ENCODE data around the gene LARGE1.

Gene LARGE1

DNA sequence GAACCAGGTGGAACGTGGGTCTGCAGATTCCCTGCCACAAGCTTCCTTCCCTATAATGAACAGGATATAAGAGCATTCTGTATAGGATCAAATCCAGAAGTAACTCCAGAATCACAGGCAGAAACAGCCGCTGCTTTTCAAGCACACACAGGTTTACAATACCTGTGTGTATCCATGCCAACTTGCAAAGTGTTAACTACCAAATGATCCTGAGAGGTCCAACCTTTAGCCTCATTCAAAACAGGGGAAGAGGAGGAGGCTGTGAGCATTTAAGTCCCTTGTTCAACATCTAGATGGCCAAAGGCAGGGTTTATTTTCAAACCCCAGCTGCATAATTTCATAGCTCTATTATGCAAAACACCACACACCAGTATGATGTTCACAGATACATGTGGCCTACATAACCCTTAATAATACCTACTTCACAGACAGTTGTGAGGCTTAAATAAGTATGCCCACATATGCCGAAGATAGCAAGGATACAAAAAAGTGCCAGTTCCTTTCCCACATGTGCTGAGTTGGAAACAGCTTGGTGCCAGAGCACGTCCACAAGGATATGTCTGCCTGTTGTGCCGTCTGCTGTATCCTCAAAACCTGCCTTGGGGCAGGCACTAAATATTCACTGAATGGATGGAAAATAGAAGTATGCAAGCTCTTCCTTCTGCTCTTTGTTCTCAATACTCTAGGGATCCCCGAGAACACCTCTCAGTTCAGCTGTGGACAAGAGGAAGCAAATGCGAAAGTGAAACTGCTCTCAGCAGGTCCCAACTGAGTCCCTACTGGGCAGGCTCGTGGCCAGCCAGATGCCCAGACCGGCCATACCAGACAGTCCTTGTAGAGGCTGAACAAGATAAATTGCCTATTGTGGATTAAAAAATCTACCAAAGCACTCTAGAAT, 66.8 kb downstream of the LARGE1 start:
- DNase-seq (ENCODE audit: low read depth): no peak

- DNase-seq (ENCODE audit: low read depth): no peak
These were observed 68.4 kb downstream of the LARGE1 start for GRCh38 chr22:33851821-33852384.

DNA sequence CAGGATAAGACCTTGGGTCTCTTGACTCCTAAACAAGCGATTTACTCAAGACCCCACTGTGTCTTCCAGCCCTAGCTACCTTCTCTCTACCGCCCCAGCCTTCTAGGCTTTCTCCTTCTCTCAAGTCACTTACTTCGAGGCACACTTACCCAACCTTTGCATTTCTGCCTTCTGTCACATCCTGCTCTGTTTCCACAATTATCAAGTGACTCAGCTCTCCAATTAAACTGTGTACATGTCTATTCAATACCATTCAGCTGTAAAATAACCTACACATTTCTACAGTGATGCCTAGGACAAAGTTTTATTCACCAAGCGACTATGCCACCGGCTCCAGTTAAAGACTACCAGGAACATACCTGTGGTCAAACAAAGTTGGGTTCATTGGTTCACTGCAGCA, 69.0 kb downstream of the LARGE1 start:
- DNase-seq (ENCODE audit: low read depth): no peak

DNA sequence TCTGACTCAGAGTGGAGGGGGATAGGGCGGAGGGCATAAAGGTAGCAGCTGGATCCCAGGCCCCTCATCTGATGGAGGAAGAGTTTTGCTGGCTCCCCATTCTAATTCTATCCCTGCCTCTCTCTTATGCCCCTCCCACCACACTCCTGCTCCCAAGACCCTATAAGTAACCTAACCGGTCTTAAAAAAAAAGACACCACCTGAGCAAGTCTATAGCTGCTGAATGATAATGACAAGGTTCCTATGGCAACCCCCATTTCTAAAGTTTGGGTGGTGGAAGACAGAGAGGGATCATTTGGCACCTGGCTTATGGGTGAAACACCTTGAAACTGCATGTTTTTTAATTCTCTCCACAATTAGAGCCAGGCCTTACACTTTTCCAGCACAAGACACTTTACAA, 69.6 kb downstream of the LARGE1 start:
- no peak for DNase-seq (ENCODE audit: low read depth)

DNA sequence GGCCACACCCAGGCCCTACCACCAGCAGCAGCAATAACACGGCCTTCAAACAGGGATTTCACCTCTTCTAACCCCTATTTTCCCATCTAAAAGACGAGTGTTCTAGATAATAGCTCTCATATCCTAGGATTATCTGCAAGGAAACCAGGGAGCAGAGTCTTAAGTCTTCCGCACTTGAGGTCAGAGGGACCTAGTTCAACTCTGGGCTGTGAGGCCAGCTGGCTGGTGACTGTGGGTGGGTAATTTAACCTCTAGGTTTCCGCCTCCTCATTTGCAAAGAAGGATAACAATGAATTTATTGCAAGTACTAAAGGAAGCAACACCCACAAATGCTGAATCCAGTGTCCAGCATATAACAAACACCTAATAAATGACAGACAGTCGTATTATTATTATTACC, 70.1 kb downstream of the LARGE1 start:
- no peak for DNase-seq (ENCODE audit: low read depth)

DNA sequence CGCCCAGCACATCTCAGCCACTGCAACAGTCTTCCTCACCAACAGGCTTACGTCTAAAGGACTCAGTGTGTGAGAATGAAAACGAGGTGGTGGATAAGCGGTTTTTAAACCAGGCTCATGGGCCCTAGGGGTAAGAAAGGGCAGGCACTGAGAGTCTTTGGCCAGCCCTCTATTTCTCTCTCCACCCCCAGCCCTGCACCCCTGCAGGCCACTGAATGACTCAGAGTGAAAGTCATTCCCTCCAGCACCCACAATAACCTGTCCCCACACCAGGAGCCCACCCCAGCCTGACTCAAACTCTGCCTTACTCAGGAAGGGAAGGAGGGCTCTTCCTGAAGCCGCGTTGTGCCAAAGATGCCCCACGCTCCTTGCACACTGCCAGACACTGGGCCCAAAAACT, 72.0 kb downstream of the LARGE1 start:
- DNase-seq (ENCODE audit: low read depth): no peak

DNA sequence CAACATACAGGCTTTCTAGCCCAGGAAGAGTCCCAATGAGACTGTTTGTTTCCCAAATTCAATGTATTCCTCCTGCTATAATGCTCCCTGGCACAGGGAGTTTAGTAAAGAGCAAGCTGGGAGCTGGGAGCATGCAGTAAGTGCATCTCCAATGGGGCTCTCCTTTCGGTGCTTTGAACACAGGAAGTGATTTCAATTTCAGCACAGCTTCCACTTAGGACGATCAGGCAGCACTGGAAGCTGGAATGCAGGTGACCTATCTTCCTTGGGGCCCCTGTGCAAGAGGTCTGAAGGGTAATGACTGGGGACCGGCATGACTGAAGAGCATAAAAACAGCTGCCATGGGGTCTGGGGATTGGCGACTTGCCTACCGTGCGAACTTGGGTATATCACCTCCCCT, 76.0 kb downstream of the LARGE1 start:
- DNase-seq (ENCODE audit: low read depth): no peak

- DNase-seq (ENCODE audit: low read depth): no peak
These were observed 77.7 kb downstream of the LARGE1 start for GRCh38 chr22:33842421-33843094.

GRCh38 chr22:33842006-33842354, 78.3 kb downstream of the LARGE1 start:
- DNase-seq (ENCODE audit: low read depth): no peak

DNA sequence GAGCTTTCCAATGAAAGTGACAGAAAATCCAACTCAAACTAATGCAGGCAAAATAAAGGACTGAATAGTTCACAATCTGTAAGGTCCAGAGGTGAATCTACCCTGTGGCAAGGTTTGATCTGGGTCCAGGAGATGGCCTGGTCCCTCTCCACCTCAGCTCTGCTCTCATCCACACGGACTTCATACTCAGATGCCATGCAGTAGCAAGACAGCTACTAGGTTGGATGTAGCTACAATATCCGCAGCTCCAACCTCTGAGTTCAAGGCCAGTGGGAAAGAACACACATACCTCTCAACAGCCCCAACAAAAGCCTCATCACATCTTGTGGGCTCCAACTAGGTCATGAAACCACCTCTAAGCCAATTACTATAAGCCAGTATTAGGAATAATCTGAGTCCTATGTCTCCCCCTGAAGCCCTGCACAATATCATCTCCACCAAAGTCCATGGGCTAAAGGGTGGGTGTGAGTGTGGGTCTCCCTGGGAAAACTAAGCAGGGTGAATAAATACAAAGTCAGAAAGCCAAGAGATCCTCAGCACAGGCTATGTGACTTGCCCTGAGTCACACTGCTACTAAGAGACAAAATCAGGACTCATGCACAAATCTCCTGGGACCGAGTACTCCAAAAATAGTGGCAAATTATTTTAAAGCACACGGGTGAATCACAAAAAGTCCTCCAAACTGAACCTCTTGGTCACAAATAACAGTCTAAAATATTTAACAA, 78.8 kb downstream of the LARGE1 start:
- DNase-seq (ENCODE audit: low read depth): no peak

DNA sequence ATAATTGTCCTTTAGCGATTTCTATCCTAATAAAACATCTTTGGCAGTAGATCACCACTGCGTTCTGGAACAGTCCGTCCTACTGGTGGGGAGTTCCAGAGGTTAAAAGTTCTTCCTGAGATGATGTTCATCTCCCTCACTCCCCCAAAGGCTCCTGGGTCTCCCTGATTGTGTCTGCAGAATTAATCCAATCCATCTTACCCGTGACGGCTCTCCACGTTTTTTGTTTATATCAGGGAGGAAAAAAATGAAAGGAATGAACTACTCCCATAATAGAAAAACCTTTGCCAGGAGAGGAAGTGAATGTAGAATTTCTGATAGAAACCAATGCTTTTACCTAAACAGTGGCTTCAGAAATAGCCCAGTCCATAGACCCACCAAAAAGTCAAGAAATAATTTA, 81.6 kb downstream of the LARGE1 start:
- DNase-seq (ENCODE audit: low read depth): no peak

DNA sequence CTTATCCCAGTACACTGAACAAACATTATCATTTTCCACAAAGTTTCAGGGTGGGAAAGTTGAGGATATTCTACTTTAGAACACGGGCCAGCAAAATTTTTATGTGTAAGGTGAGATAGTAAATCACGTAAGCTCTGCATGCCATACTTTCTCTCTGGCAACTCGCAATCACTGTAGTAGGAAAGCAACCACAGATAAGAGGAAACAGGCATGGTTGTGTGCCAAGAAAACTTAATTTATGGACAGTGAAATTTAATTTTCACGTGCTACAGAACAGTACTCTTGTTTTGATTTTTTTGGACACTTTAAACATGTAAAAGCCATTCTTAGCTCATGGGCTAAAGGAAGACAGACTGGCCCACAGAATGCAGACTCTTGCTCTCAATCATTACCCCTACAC, 82.5 kb downstream of the LARGE1 start:
- no peak for DNase-seq (ENCODE audit: low read depth)

GRCh38 chr22:33835265-33835664, 85.0 kb downstream of the LARGE1 start:
- no peak for DNase-seq (ENCODE audit: low read depth)

GRCh38 chr22:33832558-33833151, 87.6 kb downstream of the LARGE1 start:
- no peak for DNase-seq (ENCODE audit: low read depth)

DNA sequence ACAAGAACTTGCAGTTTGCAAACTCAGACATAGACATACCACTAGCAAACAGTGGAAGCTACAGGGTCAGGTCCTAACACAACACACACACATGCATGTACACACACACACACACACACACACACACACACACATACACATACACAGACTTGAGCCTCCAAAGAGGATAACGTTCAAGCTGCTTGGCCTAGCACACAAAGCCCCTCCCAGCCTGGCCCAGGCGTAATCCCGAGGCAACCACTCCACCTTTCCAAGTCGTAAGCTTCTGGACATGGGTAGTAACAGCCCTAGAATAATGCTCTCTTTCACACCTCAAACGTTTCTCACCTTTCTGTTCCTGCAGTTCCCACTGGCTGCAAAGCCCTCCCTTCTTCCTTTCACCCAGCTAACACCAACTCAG, 88.6 kb downstream of the LARGE1 start:
- no peak for DNase-seq (ENCODE audit: low read depth)

DNA sequence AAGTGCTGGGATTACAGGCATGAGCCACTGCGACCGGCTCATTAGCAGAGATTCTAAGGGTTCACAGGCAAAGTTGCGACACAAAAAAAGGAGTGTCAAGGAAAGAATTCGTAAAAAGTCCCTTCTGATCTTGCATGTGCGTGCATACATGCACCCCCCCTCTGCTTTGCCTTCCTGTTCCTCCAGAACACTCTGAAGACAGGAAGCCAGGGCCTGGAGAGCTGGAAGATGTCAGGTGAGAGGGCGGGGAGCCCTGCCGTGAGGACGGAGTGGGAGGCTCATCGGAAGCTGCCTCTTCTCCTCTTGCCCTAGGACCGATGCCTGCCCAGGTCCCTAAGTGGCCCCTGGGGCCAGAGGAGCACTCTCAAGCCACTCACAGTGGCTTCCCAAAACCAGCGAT, 89.1 kb downstream of the LARGE1 start:
- no peak for DNase-seq (ENCODE audit: low read depth)

GRCh38 chr22:33829546-33830280, 90.6 kb downstream of the LARGE1 start:
- no peak for DNase-seq (ENCODE audit: low read depth)

GRCh38 chr22:33828302-33828701, 92.0 kb downstream of the LARGE1 start:
- no peak for DNase-seq (ENCODE audit: low read depth)

GRCh38 chr22:33825761-33826160, 94.5 kb downstream of the LARGE1 start:
- no peak for DNase-seq (ENCODE audit: low read depth)

- DNase-seq (ENCODE audit: low read depth): no peak
These were observed 96.7 kb downstream of the LARGE1 start for GRCh38 chr22:33823552-33823951.

DNA sequence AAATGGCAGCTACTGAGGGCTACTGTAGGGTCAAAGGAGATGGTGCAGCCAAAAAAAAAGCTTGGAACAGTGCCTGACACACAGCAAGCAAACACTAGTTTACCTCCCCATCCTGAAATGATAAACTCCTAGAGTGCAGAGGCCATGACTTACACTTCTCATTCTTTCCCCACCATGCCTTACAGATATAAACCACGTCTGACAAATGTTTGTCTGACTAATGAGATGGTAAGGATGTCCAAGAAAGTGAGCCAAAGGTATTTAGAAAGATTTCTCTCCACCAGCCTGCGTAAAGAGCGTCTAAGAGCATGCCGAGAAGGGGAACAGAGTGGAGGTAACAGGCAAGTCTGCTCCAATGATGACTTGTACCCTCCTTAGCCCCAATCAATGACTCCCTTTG, 99.0 kb downstream of the LARGE1 start:
- no peak for DNase-seq (ENCODE audit: low read depth)

DNA sequence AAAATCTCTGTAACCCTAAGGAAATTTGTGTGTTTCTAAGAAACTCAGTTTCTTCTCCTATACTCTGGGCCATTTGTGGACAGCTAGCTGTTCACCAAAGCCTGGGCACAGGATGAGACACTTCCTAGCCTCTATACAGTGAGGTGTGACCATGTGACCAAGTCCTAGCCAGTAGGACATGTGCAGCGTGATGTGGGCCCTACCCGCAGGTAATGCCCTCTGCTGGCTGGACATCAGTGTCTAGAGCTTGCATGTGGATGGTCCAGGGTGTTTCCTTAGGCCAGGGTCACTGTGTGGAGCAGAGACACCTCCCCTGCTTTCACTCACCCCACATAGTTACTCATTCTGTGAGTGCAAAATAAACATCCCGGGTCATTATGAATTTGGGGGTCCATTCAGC, 100.5 kb downstream of the LARGE1 start:
- no peak for DNase-seq (ENCODE audit: low read depth)
